NCI-H1417 (cell line): ENCODE measurements around the gene ADAMTS14.
"Not testable (repeated sequence)": the region's sequence is repeated elsewhere in the genome, so short reads cannot be mapped to it uniquely, and the experiment has no call there.

ENCODE experiments used
- DNase-seq, 3 experiments: peaks; one replicate each; lab custom pipeline; 2025; lab: John Stamatoyannopoulos, UW

Gene ADAMTS14

GRCh38 chr10:70752571-70752970 lies 80.3 kb downstream of the ADAMTS14 start:
- DNase-seq: no peak

DNA sequence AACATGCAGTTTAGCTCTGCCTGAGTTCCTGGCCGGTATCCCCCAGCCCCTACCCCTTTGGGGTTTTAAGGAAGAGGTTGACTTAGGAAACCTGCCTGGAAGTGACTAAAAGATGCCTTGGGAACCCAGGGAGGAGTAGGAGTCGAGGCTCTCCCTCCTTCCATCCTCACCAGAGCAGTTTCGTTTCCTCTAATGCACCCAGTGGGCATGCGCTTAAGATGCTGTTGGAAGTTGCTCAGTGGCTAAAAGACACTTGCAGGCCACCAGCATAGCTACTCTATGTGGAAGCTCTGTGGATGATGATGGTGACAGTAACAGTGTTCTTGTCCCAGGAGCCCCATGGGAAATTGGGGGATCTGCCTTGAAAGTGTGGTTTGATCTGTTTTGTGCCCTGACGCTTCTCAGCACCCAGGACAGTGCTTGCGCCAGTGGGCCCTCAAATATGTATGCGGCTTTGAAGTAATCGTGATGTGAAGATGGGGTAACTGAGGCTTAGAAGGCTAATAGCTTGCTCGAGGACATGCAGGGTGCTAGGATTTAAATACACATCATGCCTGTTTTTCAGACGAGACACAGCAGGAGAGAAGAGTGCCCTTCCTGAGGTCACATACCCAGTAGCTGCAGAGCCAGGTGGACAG lies 80.8 kb downstream of the ADAMTS14 start:
- DNase-seq: no peak

GRCh38 chr10:70753841-70754621 lies 81.7 kb downstream of the ADAMTS14 start:
- no peak for DNase-seq

DNA sequence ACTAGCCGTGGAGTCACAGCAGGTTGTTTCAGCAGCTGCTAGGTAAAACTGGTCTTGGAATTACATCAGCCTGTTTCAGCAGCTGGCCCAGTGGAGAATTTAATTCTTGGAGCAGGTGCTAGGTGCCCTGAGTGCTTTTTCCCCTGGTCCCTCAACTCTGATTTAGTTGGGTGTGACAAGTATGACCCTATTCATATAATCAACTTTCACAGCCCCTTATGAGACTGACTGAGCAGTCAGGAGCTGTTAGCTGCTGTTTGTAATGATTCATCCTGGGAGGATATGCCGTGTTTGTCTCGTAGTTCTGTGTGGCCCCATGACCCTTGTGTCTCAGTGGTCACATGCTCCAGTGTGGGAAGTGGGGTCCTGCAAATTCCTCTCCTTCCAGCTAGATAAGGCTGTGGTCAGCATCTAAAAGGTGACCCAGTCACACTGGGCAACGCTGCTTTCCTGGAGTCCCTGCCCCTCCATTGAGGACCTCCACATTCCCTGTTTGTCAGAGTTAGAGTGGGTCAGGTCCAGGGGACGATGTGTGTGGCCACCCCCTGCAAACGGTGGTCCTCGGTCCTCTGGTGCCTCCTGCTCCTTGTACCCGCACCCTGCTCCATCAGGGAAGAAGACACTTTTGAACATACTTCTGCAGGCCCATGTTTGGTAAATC lies 84.5 kb downstream of the ADAMTS14 start:
- DNase-seq: peak in 2 of 3 experiments; percentile 2 to 3

GRCh38 chr10:70757856-70758255 lies 85.5 kb downstream of the ADAMTS14 start:
- no peak for DNase-seq

DNA sequence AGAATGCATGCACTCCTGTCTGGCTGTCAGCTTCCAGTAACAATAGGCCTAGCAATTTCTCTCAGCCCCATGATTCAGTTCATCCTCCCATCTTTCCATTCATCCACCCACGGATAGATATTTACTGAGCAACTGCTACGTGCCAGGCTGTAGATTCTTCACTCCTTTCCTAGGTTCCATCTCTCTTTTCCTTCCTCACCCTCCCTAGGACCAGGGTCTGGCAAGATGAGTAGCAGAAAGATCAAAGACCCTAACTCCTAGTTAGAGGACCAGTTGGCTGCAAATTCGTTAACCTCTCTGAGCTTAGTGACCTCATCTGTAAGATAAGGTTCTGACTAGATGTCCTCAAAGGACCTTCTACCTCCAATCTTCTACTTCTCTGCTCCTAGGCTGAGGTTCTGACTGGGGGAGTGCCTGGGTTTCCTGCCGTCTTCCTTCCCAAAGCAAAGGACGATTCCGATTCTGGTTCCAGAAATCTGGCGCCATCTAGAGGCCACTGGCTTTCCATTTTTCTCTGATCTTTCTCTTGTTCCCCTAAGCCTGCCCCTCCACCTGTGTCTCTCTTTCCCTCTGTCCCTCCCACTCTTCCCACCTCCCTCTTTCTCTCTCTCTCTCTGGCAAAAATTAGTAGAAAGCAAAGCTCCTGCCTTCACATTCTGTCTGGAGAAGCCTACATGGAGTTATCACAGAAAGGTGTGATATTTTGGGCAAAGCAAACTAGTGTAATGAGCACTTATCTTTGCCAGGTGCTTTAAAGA lies 86.6 kb downstream of the ADAMTS14 start:
- peak; percentile 51 to 80 (median 73) for DNase-seq

DNA sequence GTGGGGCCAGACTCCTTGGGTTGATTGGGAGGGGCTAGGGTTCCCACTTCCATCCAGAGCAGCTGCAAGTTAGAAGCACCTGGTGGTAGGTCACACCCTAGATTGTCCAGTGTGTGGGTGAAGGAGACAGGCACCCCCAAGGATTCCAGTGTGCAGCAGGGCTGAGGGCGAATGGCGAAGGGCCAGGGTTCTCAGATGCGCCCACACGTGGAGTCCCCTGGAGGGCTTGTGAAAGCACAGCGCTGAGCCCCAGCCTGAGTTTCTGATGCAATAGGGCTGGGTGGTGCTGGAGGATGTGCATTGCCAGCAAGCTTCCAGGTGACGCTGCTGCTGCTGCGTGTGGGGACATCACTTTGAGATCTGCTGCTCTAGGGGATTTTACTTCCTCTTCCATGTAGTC lies 87.5 kb downstream of the ADAMTS14 start:
- DNase-seq: peak in 1 of 3 experiments; percentile 6

GRCh38 chr10:70760271-70760787 lies 88.0 kb downstream of the ADAMTS14 start:
- no peak for DNase-seq

- no peak for DNase-seq
These were observed 88.8 kb downstream of the ADAMTS14 start for GRCh38 chr10:70761031-70761601.

DNA sequence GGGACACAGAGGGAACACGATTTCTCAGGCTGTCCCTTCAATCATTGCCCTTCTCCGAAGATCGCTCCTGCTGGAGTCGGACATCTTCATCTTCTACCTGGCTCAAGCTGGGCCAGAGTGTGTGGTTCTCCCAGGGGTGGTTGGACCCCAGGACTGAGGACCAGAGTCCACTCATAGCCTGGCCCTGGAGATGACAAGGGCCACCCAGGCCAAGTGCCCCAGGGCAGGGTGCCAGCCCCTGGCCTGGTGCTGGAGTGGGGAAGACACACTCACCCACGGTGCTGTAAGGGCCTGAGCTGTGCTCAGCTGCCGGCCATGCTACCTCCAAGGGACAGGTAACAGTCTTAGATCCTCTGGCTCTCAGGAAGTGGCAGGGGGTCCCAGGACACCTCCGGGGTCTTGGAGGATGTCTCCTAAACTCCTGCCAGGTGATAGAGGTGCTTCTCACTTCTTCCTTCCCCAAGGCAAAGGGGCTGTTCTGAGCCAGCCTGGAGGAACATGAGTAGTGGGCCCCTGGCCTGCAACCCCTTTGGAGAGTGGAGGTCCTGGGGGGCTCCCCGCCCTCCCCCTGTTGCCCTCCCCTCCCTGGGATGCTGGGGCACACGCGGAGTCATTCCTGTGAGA lies 89.5 kb downstream of the ADAMTS14 start:
- DNase-seq: no peak

DNA sequence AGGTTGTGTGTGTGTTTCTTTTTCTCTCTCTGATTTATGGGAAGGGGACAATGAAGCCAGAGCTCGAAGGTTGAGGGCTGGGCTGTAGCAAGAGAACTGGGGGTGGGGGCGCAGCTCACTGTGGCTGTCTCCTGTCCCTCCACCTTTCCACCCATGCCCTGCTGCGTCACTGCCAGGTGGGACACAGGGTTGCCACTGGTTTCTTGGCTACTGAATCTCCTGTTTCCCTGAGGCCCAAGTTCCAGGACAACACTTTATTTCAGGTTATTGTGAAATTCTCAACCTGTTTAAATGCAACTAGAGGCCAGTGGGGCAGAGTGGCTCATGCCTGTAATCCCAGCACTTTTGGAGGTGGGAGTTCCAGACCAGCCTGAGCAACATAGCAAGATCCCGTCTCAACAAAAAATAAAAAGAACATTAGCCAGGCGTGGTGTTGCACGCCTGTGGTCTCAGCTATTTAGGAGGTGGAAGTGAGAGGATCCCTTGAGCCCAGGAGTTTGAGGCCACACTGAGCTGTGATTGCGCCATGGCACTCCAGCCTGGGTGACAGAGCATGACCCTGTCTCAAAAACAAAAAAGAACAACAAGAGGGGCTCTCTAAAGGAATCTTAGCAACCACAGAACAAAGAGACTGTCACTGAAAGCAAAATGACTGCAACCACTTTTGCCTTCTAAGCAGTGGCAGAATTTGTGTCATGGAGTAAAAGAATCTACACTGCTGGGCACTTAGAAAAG lies 90.3 kb downstream of the ADAMTS14 start:
- no peak for DNase-seq

- no peak for DNase-seq
These were observed 91.3 kb downstream of the ADAMTS14 start for GRCh38 chr10:70763567-70763966.

- DNase-seq: no peak
These were observed 93.7 kb downstream of the ADAMTS14 start for GRCh38 chr10:70765794-70766594.

DNA sequence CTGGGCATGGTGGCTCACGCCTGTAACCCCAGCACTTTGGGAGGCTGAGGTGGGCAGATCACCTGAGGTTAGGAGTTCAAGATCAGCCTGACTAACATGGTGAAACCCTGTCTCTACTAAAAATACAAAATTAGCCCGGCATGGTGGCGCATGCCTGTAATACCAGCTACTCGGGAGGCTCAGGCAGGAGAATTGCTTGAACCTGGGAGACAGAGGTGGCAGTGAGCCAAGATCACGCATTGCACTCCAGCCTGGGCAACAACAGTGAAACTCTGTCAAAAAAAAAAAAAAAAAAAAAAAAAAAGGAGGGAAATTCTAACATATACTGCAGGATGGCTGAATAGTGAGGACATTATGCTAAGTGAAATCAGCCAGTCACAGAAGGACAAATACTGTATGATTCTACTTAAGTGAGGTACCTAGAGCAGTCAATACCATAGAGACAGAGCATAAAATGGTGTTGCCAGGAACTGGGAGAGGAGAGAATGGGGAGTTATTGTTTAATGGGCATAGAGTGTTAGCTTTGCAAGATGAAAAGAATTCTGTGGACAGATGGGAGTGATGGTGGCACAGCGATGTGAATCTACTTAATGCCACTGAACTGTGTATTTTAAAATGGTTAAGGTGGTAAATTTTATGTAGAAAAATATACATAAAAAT lies 95.8 kb downstream of the ADAMTS14 start:
- not testable (repeated sequence) for DNase-seq

- DNase-seq: no peak
These were observed 96.8 kb downstream of the ADAMTS14 start for GRCh38 chr10:70769121-70769520.

GRCh38 chr10:70770001-70770400 lies 97.7 kb downstream of the ADAMTS14 start:
- DNase-seq: no peak

- DNase-seq: not testable (repeated sequence)
These were observed 98.2 kb downstream of the ADAMTS14 start for GRCh38 chr10:70770516-70770915.

DNA sequence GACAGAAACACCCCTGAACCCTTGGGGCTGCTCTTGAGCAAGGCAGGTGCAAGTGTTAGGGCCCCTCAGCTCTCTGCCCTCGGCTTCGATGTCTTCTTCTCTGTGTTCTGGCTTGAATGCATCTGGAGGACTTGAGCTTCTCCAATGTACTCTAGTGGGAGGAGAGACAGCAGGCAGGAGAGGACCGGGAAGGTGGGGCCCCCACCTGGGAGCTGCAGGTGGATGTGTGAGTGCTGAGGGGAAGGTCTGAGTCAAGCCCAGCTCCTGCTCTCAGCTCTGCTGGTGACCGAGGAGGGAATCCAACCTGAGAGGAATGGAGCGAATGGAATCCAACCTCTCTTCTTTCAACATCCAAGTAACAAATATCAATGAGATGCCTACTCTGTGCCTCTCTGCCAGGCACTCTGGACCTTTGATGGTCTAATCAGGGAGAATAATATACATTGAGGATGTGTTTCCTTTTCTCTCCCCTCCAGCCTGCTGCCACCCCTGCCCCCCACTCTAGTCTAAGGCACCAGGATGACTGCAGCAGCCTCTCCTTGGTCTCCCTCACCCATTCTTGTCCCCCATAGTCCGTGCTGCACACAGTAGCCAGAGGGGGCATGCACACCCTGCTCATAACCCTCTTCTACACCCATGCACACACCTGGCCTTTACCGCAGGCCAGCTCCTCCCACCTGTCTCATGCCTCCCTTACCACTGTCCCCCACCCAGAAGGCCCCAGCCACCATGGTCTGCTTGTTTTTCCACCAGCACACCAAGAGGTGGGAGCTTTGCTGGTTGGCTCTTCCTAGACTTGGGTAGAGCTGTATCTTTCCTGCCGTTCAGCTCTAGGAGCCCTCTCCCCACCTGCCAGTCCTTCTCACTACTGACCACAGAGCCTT lies 99.2 kb downstream of the ADAMTS14 start:
- no peak for DNase-seq
